HG02798 (cell line): ENCODE data around the gene SLC30A1.
A peak's percentile ranks its signal among the peaks of the same experiment; 100 is the strongest.
"Not testable (repeated sequence)": the region's sequence is repeated elsewhere in the genome, so short reads cannot be mapped to it uniquely, and the experiment has no call there.

Experiments
- ATAC-seq: cut with Tn5 transposase; IDR thresholded peaks from one replicate; pipeline ENCODE4 v1.9.1; 2021; ENCODE audit warnings: mild to moderate bottlenecking; ENCODE audit not compliant: unreplicated experiment, poor library complexity

SLC30A1 gene

GRCh38 chr1:211588711-211589110 is 9.8 kb upstream of the SLC30A1 start:
- ATAC-seq, result no peak

GRCh38 chr1:211587123-211587522 is 8.2 kb upstream of the SLC30A1 start:
- ATAC-seq, result no peak

- ATAC-seq, result no peak
Observed at GRCh38 chr1:211586538-211586937, 7.6 kb upstream of the SLC30A1 start.

- no peak for ATAC-seq
Observed at GRCh38 chr1:211583011-211583992, 4.3 kb upstream of the SLC30A1 start.

- ATAC-seq, result no peak
Observed at GRCh38 chr1:211581526-211581925, 2.6 kb upstream of the SLC30A1 start.

GRCh38 chr1:211580303-211580687 is 1.3 kb upstream of the SLC30A1 start:
- ATAC-seq, result no peak

- peak; percentile 40 for ATAC-seq
Observed at GRCh38 chr1:211579440-211580302, 710 bp upstream of the SLC30A1 start.

- peak; percentile 42 for ATAC-seq
Observed at GRCh38 chr1:211577819-211578639, 932 bp downstream of the SLC30A1 start.

GRCh38 chr1:211577277-211577818 is 1.6 kb downstream of the SLC30A1 start:
- no peak for ATAC-seq

GRCh38 chr1:211576717-211577116 is 2.2 kb downstream of the SLC30A1 start:
- ATAC-seq, result no peak

- no peak for ATAC-seq
Observed at GRCh38 chr1:211574705-211575104, 4.3 kb downstream of the SLC30A1 start.

GRCh38 chr1:211571998-211572397 is 7.0 kb downstream of the SLC30A1 start:
- ATAC-seq, result no peak

- not testable (repeated sequence) for ATAC-seq
Observed at GRCh38 chr1:211570378-211570777, 8.6 kb downstream of the SLC30A1 start.

GRCh38 chr1:211566431-211567025 is 12.4 kb downstream of the SLC30A1 start:
- ATAC-seq, result peak; percentile 89

GRCh38 chr1:211564084-211564483 is 14.9 kb downstream of the SLC30A1 start:
- ATAC-seq, result no peak

- no peak for ATAC-seq
Observed at GRCh38 chr1:211559222-211560010, 19.5 kb downstream of the SLC30A1 start.

- ATAC-seq, result no peak
Observed at GRCh38 chr1:211557894-211558625, 20.9 kb downstream of the SLC30A1 start.

- ATAC-seq, result no peak
Observed at GRCh38 chr1:211553549-211553948, 25.4 kb downstream of the SLC30A1 start.
